GM12878 (cell line): ENCODE measurements around the gene C17orf107.

ENCODE experiments used
- BCL11A ChIP-seq: IDR thresholded peaks from 2 replicates; pipeline ENCODE4 v1.6.1; 2011; ENCODE audit warnings: low read depth, low read length
- EZH2 ChIP-seq: IDR thresholded peaks from 2 replicates; pipeline ENCODE4 v1.6.1; 2012; ENCODE audit warnings: low read depth, mild to moderate bottlenecking, control low read depth, inconsistent platforms, low read length, borderline replicate concordance; ENCODE audit not compliant: control insufficient read depth
- FOS ChIP-seq: IDR thresholded peaks from 3 replicates; pipeline ENCODE4 v1.6.1; 2011; ENCODE audit warnings: borderline replicate concordance; ENCODE audit not compliant: insufficient read length; ENCODE audit errors: extremely low read depth
- HCFC1 ChIP-seq: fragments of 150-350 bp; IDR thresholded peaks from 2 replicates; pipeline ENCODE4 v1.6.1; 2014; ENCODE audit warnings: low read length
- SPI1 ChIP-seq: IDR thresholded peaks from 2 replicates; pipeline ENCODE4 v1.6.1; 2011; ENCODE audit warnings: low read depth, mild to moderate bottlenecking, low read length, moderate library complexity, borderline replicate concordance; ENCODE audit not compliant: insufficient read depth
- TF ChIP-seq, protein P1 (sequence below), 3 experiments: IDR thresholded peaks in 2 of 3; conservative IDR thresholded peaks in 1 of 3; 2 replicates each; pipeline ENCODE4 v1.5.1; 2011; ENCODE audit warnings: low read depth in 3 of 3, low read length in 3 of 3, mild to moderate bottlenecking in 3 of 3, control low read depth in 2 of 3, moderate library complexity in 2 of 3, inconsistent platforms in 1 of 3, mixed read lengths in 1 of 3; ENCODE audit not compliant: control insufficient read depth in 2 of 3, insufficient read depth in 1 of 3; ENCODE audit errors: extremely low read depth in 1 of 3
- TF ChIP-seq, protein P2 (sequence below): fragments of 450-650 bp; IDR thresholded peaks from 2 replicates; pipeline ENCODE4 v1.6.1; 2016; ENCODE audit warnings: mild to moderate bottlenecking, moderate library complexity, borderline replicate concordance
- TF ChIP-seq, protein P3 (sequence below): IDR thresholded peaks from 2 replicates; pipeline ENCODE4 v1.6.1; 2011; ENCODE audit warnings: low read depth, low read length, improper control_type of control experiment, borderline replicate concordance

DNA sequence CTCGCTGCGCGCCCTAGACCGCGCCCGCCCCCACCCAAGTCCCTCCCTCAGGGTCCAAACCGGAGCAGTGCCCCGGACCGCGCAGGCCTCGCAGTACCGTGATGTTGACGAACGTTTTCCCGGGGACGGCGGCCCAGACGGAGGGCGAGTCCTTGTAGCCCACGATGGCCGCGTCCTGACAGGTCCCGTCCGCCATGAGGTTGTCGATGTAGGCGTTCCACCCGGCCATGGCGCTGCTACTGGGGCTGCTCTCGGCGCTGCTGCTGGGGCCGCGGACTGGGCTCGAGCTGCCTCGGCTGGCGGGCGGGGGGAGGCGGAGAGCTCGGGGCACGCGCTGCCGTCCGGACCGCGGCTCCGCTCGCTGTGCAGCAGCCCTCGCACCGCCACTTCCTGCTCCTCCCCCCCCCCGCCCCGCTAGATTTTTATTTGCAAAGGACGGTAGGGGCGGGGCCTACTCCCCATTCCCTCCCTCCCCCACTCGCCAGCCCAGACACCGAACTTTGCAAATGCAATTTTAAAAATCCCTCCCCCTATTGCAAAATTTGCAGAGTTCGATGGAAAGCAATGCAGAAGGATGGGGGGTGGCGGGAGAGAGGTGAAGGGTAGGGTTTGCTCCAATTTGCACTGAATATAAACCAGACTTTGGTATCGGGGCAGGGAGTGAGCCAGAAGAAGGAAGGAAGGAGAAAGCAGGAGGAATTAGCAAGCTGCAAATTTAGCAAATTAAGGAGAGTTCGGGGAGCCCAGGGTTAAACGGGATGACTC is 49.0 kb downstream of the C17orf107 start, which contains the start of gene PFN1:
- TF ChIP-seq, protein P1, sequence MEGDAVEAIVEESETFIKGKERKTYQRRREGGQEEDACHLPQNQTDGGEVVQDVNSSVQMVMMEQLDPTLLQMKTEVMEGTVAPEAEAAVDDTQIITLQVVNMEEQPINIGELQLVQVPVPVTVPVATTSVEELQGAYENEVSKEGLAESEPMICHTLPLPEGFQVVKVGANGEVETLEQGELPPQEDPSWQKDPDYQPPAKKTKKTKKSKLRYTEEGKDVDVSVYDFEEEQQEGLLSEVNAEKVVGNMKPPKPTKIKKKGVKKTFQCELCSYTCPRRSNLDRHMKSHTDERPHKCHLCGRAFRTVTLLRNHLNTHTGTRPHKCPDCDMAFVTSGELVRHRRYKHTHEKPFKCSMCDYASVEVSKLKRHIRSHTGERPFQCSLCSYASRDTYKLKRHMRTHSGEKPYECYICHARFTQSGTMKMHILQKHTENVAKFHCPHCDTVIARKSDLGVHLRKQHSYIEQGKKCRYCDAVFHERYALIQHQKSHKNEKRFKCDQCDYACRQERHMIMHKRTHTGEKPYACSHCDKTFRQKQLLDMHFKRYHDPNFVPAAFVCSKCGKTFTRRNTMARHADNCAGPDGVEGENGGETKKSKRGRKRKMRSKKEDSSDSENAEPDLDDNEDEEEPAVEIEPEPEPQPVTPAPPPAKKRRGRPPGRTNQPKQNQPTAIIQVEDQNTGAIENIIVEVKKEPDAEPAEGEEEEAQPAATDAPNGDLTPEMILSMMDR (IDR thresholded peaks at IDR 0.05 in 2 of 3, conservative IDR thresholded peaks at IDR 0.05 in 1 of 3; ENCODE audit: control insufficient read depth in 2 of 3, extremely low read depth in 1 of 3, insufficient read depth in 1 of 3, low read depth in 3 of 3, low read length in 3 of 3): no peak
- TF ChIP-seq, protein P2, sequence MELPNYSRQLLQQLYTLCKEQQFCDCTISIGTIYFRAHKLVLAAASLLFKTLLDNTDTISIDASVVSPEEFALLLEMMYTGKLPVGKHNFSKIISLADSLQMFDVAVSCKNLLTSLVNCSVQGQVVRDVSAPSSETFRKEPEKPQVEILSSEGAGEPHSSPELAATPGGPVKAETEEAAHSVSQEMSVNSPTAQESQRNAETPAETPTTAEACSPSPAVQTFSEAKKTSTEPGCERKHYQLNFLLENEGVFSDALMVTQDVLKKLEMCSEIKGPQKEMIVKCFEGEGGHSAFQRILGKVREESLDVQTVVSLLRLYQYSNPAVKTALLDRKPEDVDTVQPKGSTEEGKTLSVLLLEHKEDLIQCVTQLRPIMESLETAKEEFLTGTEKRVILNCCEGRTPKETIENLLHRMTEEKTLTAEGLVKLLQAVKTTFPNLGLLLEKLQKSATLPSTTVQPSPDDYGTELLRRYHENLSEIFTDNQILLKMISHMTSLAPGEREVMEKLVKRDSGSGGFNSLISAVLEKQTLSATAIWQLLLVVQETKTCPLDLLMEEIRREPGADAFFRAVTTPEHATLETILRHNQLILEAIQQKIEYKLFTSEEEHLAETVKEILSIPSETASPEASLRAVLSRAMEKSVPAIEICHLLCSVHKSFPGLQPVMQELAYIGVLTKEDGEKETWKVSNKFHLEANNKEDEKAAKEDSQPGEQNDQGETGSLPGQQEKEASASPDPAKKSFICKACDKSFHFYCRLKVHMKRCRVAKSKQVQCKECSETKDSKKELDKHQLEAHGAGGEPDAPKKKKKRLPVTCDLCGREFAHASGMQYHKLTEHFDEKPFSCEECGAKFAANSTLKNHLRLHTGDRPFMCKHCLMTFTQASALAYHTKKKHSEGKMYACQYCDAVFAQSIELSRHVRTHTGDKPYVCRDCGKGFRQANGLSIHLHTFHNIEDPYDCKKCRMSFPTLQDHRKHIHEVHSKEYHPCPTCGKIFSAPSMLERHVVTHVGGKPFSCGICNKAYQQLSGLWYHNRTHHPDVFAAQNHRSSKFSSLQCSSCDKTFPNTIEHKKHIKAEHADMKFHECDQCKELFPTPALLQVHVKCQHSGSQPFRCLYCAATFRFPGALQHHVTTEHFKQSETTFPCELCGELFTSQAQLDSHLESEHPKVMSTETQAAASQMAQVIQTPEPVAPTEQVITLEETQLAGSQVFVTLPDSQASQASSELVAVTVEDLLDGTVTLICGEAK: peak; percentile 33; the same call in 1 of the 2 replicates
- TF ChIP-seq FOS: no peak
- TF ChIP-seq EZH2: no peak
- no peak for TF ChIP-seq BCL11A
- TF ChIP-seq HCFC1: no peak
- TF ChIP-seq SPI1: no peak
- TF ChIP-seq, protein P3, sequence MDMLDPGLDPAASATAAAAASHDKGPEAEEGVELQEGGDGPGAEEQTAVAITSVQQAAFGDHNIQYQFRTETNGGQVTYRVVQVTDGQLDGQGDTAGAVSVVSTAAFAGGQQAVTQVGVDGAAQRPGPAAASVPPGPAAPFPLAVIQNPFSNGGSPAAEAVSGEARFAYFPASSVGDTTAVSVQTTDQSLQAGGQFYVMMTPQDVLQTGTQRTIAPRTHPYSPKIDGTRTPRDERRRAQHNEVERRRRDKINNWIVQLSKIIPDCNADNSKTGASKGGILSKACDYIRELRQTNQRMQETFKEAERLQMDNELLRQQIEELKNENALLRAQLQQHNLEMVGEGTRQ: no peak
